ENCODE measurements around the gene TIMP3. TPM values are rescaled to one million over a fixed set of nuclear protein-coding genes. Genes with fewer than 3 reads are reported as not detected.

Gene TIMP3
- total RNA-seq, 1 experiment from 2014 or later = 0.87 TPM

- peaks cover 2% of the 10 kb centered on the region; the same call in 1 of the 2 replicates for H3K27me3 Mint-ChIP-seq (ENCODE audit: low read depth)
- no peak overlapping the region; a peak in 1 of 7 replicates for H3K27ac Mint-ChIP-seq
- no peak overlapping the region for H3K14ac ChIP-seq (ENCODE audit: insufficient read depth, low read length)
- H3K27ac ChIP-seq (ENCODE audit: insufficient read length, low read depth, low read length) = no peak overlapping the region
- H4K8ac ChIP-seq (replicated peaks; ENCODE audit: insufficient read length, low read depth, low read length) = no peak overlapping the region
- H3K79me1 ChIP-seq (ENCODE audit: insufficient read depth, low read depth, low read length, poor library complexity, severe bottlenecking) = no peaks in the 10 kb centered on the region
- H3K4ac ChIP-seq (ENCODE audit: low read depth, low read length) = no peak overlapping the region
- no peak overlapping the region for H3K4me3 Mint-ChIP-seq
- no peaks in the 10 kb centered on the region for H3K27me3 ChIP-seq (ENCODE audit: insufficient read depth, low read length)
- H2BK5ac ChIP-seq (ENCODE audit: insufficient read length, low read length) = no peak overlapping the region
- no peaks in the 10 kb centered on the region for H3K9me3 Mint-ChIP-seq
- no peak overlapping the region for H2BK15ac ChIP-seq (ENCODE audit: low read depth, low read length)
- no peak for DNase-seq
- H3K4me1 Mint-ChIP-seq = peaks cover 26 to 31% of the 10 kb centered on the region in 2 experiments
- H3K18ac ChIP-seq (ENCODE audit: insufficient read length, low read depth, low read length) = no peak overlapping the region
- no peak overlapping the region for H2AFZ ChIP-seq (ENCODE audit: low read length)
- H3K9ac ChIP-seq (ENCODE audit: extremely low read depth, insufficient read length, low read length) = no peak overlapping the region
- no peak overlapping the region for H4K5ac ChIP-seq (ENCODE audit: insufficient read length, low read depth, low read length)
- no peak overlapping the region for H2BK120ac ChIP-seq (ENCODE audit: low read depth, low read length, poor library complexity, severe bottlenecking)
- no peaks in the 10 kb centered on the region for H3K23me2 ChIP-seq (ENCODE audit: insufficient read length, low read depth, low read length, poor library complexity, severe bottlenecking)
- H4K91ac ChIP-seq (ENCODE audit: insufficient read length, low read depth, low read length) = no peak overlapping the region
- H3K9me3 ChIP-seq (ENCODE audit: control insufficient read depth, low read depth, low read length) = no peaks in the 10 kb centered on the region
- WGBS (ENCODE audit: extremely low coverage, insufficient read length, low lambda C conversion rate) = no CpG with 5 or more reads among the region's 4 CpGs
- no peaks in the 10 kb centered on the region for H3K79me2 ChIP-seq (ENCODE audit: insufficient read depth, low read length)
- no peak overlapping the region for H3K23ac ChIP-seq (ENCODE audit: insufficient read length, low read depth, low read length)
- H2AK5ac ChIP-seq (ENCODE audit: insufficient read length, low read length) = no peak overlapping the region
- no peak overlapping the region for H3K4me2 ChIP-seq (ENCODE audit: insufficient read depth, insufficient read length, low read length)
- H2BK12ac ChIP-seq (ENCODE audit: insufficient read length, low read depth, low read length) = no peak overlapping the region
- no peak for TF ChIP-seq CTCF (conservative IDR thresholded peaks at IDR 0.05)
- no peaks in the 10 kb centered on the region; the same call in 1 of the 2 replicates for H3K4me1 ChIP-seq (ENCODE audit: insufficient read depth, low read length)
- H2BK20ac ChIP-seq (ENCODE audit: low read depth, low read length, poor library complexity, severe bottlenecking) = no peak overlapping the region
- H3T11ph ChIP-seq (ENCODE audit: low read length) = no peak overlapping the region
- peaks cover 2% of the 10 kb centered on the region for H4K20me1 ChIP-seq (ENCODE audit: control insufficient read depth, insufficient read depth, insufficient read length)
- H3K56ac ChIP-seq (ENCODE audit: insufficient read length, low read depth, low read length) = no peak overlapping the region
- peaks cover 0 to 11% (median 1%) of the 10 kb centered on the region in 3 experiments; a peak in 3 of 7 replicates for H3K36me3 Mint-ChIP-seq (ENCODE audit: insufficient read depth in 1 of 3, low read depth in 3 of 3)
Observed at GRCh38 chr22:32832174-32832573, 30.7 kb downstream of the TIMP3 start.
